Stimulated activated CD4-positive, alpha-beta T cell treated with anti-CD3 and anti-CD28 coated beads, Interleukin-15, amount 100 ng/mL, for 1 hour (primary cell): ENCODE data around the gene KRT23.

Experiments used
- DNase-seq, 2 donors: peaks; one replicate each; pipeline ENCODE4 v3.0.0-alpha.2; 2020; ENCODE audit warnings: low read depth in 1 of 2, low spot score in 1 of 2

The KRT23 gene

GRCh38 chr17:40937384-40937819 lies at the start of gene KRT23:
Gene KRT23, minus strand, starts transcription at chr17:40937646. Its CDS starts 1,043 bp downstream, at chr17:40936603.
- no peak for DNase-seq

GRCh38 chr17:40986920-40987319 lies 49.5 kb upstream of the KRT23 start:
- no peak for DNase-seq

GRCh38 chr17:40984226-40984625 lies 46.8 kb upstream of the KRT23 start, which contains the start of gene KRT40:
Gene KRT40, minus strand, starts transcription at chr17:40984326. Its CDS starts 53 bp downstream, at chr17:40984273.
- DNase-seq, result no peak

- DNase-seq, result no peak
Measured at GRCh38 chr17:40981115-40981514, 43.7 kb upstream of the KRT23 start.

- DNase-seq, result no peak
Measured at GRCh38 chr17:40980596-40980995, 43.1 kb upstream of the KRT23 start.

GRCh38 chr17:40980117-40980516 lies 42.7 kb upstream of the KRT23 start:
- DNase-seq, result no peak

GRCh38 chr17:40978575-40979151 lies 41.2 kb upstream of the KRT23 start:
- DNase-seq, result no peak

GRCh38 chr17:40975516-40975915 lies 38.1 kb upstream of the KRT23 start:
- DNase-seq, result no peak

GRCh38 chr17:40974366-40974765 lies 36.9 kb upstream of the KRT23 start:
- no peak for DNase-seq

- no peak for DNase-seq
Measured at GRCh38 chr17:40967582-40967981, 30.1 kb upstream of the KRT23 start.

GRCh38 chr17:40966848-40967247 lies 29.4 kb upstream of the KRT23 start, which contains the start of gene KRT39:
Gene KRT39, minus strand, starts transcription at chr17:40966948. Its CDS starts 92 bp downstream, at chr17:40966856.
- no peak for DNase-seq

GRCh38 chr17:40963838-40964237 lies 26.4 kb upstream of the KRT23 start:
- DNase-seq, result no peak

- no peak for DNase-seq
Measured at GRCh38 chr17:40962059-40962561, 24.7 kb upstream of the KRT23 start.

- no peak for DNase-seq
Measured at GRCh38 chr17:40961591-40961990, 24.1 kb upstream of the KRT23 start.

GRCh38 chr17:40960144-40960543 lies 22.7 kb upstream of the KRT23 start:
- no peak for DNase-seq

- no peak for DNase-seq
Measured at GRCh38 chr17:40958086-40958953, 20.9 kb upstream of the KRT23 start.

GRCh38 chr17:40956401-40957254 lies 19.2 kb upstream of the KRT23 start:
- no peak for DNase-seq

GRCh38 chr17:40953881-40954280 lies 16.4 kb upstream of the KRT23 start:
- DNase-seq, result no peak

- DNase-seq, result no peak
Measured at GRCh38 chr17:40952661-40953060, 15.2 kb upstream of the KRT23 start.

GRCh38 chr17:40952154-40952553 lies 14.7 kb upstream of the KRT23 start:
- DNase-seq, result no peak

GRCh38 chr17:40951011-40951622 lies 13.7 kb upstream of the KRT23 start:
- no peak for DNase-seq
